SK-N-SH (cell line): ENCODE data around the gene GRIN2A. TPM values are rescaled to one million over a fixed set of nuclear protein-coding genes. Genes with fewer than 3 reads are reported as not detected.

Experiments used
- CTCF ChIA-PET: fragments of 300-600, 350-600 bp; formaldehyde crosslinking; extraction: SDS; loops from one replicate; lab custom pipeline; 2021; lab: Yijun Ruan, JAX
- POLR2A ChIA-PET: fragments of 350-600 bp; sonication (Branson Sonifier 250); formaldehyde crosslinking; extraction: SDS; loops from one replicate; lab custom pipeline; 2020; ENCODE audit warnings: antibody characterized with exemption, inconsistent platforms; lab: Yijun Ruan, JAX
- DNase-seq: peaks from one replicate; pipeline ENCODE4 v3.0.0; 2012
- H2AFZ ChIP-seq: fragments of 200-600 bp; sonication (generic); 2 replicates; pipeline ENCODE4 v1.8.1; 2016; ENCODE audit warnings: antibody characterized with exemption, mild to moderate bottlenecking, low read depth
- H3F3A ChIP-seq: fragments of 200-600 bp; sonication (generic); replicated peaks from 2 replicates; pipeline ENCODE3; 2016; ENCODE audit warnings: antibody characterized with exemption, mild to moderate bottlenecking; ENCODE audit not compliant: insufficient read depth
- H3K27ac ChIP-seq, 2 experiments: fragments of 200-500 bp in 1 of 2; fragments of 200-600 bp in 1 of 2; sonication (Bioruptor generic) in 1 of 2; sonication (generic), shearing (Covaris generic) in 1 of 2; 2 replicates each; pipeline versions ENCODE4 v1.5.1 to v1.6.1; 2014 to 2016; ENCODE audit warnings: low read depth in 2 of 2, inconsistent platforms in 1 of 2, low read length in 1 of 2, mild to moderate bottlenecking in 1 of 2, mixed read lengths in 1 of 2
- H3K27me3 ChIP-seq: fragments of 200-600 bp; sonication (generic), shearing (Covaris generic); 2 replicates; pipeline ENCODE4 v1.6.1; 2016; ENCODE audit warnings: mixed run types; ENCODE audit not compliant: insufficient read depth
- H3K36me3 ChIP-seq, 2 experiments: fragments of 200-500 bp in 1 of 2; fragments of 200-600 bp in 1 of 2; sonication (Bioruptor generic) in 1 of 2; sonication (generic) in 1 of 2; replicated peaks in 1 of 2; 2 replicates each; pipeline versions ENCODE3 to v1.5.1; 2014 to 2016; ENCODE audit warnings: low read length in 1 of 2, mild to moderate bottlenecking in 1 of 2; ENCODE audit not compliant: insufficient read depth in 2 of 2, control insufficient read depth in 1 of 2
- H3K4me1 ChIP-seq, 2 experiments: fragments of 200-500 bp in 1 of 2; fragments of 200-600 bp in 1 of 2; sonication (Bioruptor generic) in 1 of 2; sonication (generic), shearing (Covaris generic) in 1 of 2; 2 replicates each; pipeline versions ENCODE4 v1.5.1 to v1.6.1; 2014 to 2016; ENCODE audit warnings: low read depth in 1 of 2, low read length in 1 of 2, mixed run types in 1 of 2; ENCODE audit not compliant: insufficient read depth in 2 of 2, control insufficient read depth in 1 of 2
- H3K4me2 ChIP-seq: fragments of 200-600 bp; sonication (generic), shearing (Covaris generic); 2 replicates; pipeline ENCODE4 v1.6.1; 2017; ENCODE audit warnings: mixed run types
- H3K4me3 ChIP-seq, 2 experiments: fragments of 200-500 bp in 1 of 2; fragments of 200-600 bp in 1 of 2; sonication (Bioruptor generic) in 1 of 2; sonication (generic), shearing (Covaris generic) in 1 of 2; 2 replicates each; pipeline versions ENCODE4 v1.5.1 to v1.8.1; 2014 to 2016; ENCODE audit warnings: low read depth in 2 of 2, inconsistent platforms in 1 of 2, low read length in 1 of 2, mild to moderate bottlenecking in 1 of 2, mixed read lengths in 1 of 2, moderate library complexity in 1 of 2
- H3K79me2 ChIP-seq: fragments of 200-600 bp; sonication (generic); 2 replicates; pipeline ENCODE4 v1.8.1; 2017; ENCODE audit warnings: mild to moderate bottlenecking; ENCODE audit not compliant: insufficient read depth
- H3K9ac ChIP-seq: fragments of 200-600 bp; sonication (generic); 2 replicates; pipeline ENCODE4 v1.6.1; 2017; ENCODE audit warnings: mixed run types
- H3K9me2 ChIP-seq: fragments of 200-600 bp; sonication (generic); 2 replicates; pipeline ENCODE4 v1.6.1; 2017; ENCODE audit warnings: mixed run types
- H3K9me3 ChIP-seq: fragments of 200-600 bp; sonication (generic); 2 replicates; pipeline ENCODE4 v1.6.1; 2017; ENCODE audit warnings: mixed run types, mild to moderate bottlenecking, moderate library complexity
- H4K20me1 ChIP-seq: fragments of 200-600 bp; sonication (generic); 2 replicates; pipeline ENCODE4 v1.6.1; 2017; ENCODE audit warnings: mild to moderate bottlenecking, mixed run types; ENCODE audit not compliant: insufficient read depth
- CHD2 ChIP-seq: fragments of 150-350 bp; IDR thresholded peaks from 2 replicates; pipeline ENCODE4 v1.6.1; 2018; ENCODE audit warnings: low read length; ENCODE audit not compliant: partially characterized antibody
- ELF1 ChIP-seq: IDR thresholded peaks from 2 replicates; pipeline ENCODE4 v1.4.0; 2012
- FOXJ3 ChIP-seq: sonication (generic); formaldehyde crosslinking; IDR thresholded peaks from 2 replicates; pipeline ENCODE4 v1.5.1; 2020; ENCODE audit warnings: mild to moderate bottlenecking, missing genetic modification reagents
- FOXM1 ChIP-seq: IDR thresholded peaks from 2 replicates; pipeline ENCODE4 v1.4.0; 2012; ENCODE audit warnings: low read depth, mild to moderate bottlenecking
- GABPA ChIP-seq: IDR thresholded peaks from 2 replicates; pipeline ENCODE4 v1.4.0; 2012; ENCODE audit warnings: low read depth, mild to moderate bottlenecking
- GATA2 ChIP-seq: sonication (generic); formaldehyde crosslinking; IDR thresholded peaks from 2 replicates; pipeline ENCODE4 v1.5.0; 2020; ENCODE audit warnings: mild to moderate bottlenecking, missing genetic modification reagents
- JUND ChIP-seq: IDR thresholded peaks from 2 replicates; pipeline ENCODE4 v1.4.0; 2012
- MEF2A ChIP-seq: IDR thresholded peaks from 2 replicates; pipeline ENCODE4 v1.4.0; 2012; ENCODE audit warnings: low read depth, borderline replicate concordance
- NFIC ChIP-seq: IDR thresholded peaks from 2 replicates; pipeline ENCODE4 v1.4.0; 2012; ENCODE audit warnings: borderline replicate concordance
- NRF1 ChIP-seq: IDR thresholded peaks from 2 replicates; pipeline ENCODE4 v1.6.1; 2012; ENCODE audit warnings: low read depth, mild to moderate bottlenecking, low read length
- PBX3 ChIP-seq: IDR thresholded peaks from 2 replicates; pipeline ENCODE4; 2012
- RAD21 ChIP-seq: IDR thresholded peaks from 2 replicates; pipeline ENCODE4 v1.6.1; 2012; ENCODE audit warnings: mild to moderate bottlenecking, low read length
- RCOR1 ChIP-seq: fragments of 150-350 bp; IDR thresholded peaks from 2 replicates; pipeline ENCODE4 v1.6.1; 2017; ENCODE audit warnings: antibody characterized with exemption, low read length
- RXRA ChIP-seq: IDR thresholded peaks from 2 replicates; pipeline ENCODE4 v1.4.0; 2012; ENCODE audit warnings: low read depth, mild to moderate bottlenecking, borderline replicate concordance
- SIN3A ChIP-seq: IDR thresholded peaks from 2 replicates; pipeline ENCODE4 v1.6.1; 2012; ENCODE audit warnings: low read depth, mild to moderate bottlenecking, low read length, moderate library complexity, borderline replicate concordance
- TCF12 ChIP-seq: IDR thresholded peaks from 2 replicates; pipeline ENCODE4 v1.4.0; 2012
- USF1 ChIP-seq: IDR thresholded peaks from 2 replicates; pipeline ENCODE4 v1.4.0; 2012; ENCODE audit warnings: low read depth, borderline replicate concordance
- WGBS: methylation state at CpG from one replicate; pipeline ENCODE4 v1.1.6; 2017; ENCODE audit warnings: low lambda C conversion rate; 5-methylcytosine and 5-hydroxymethylcytosine counted together
- polyA plus RNA-seq, 3 experiments: library from polyadenylated mRNA; depleted of rRNA; stranded (reverse); fragments of >200 nt; gene quantifications; 2 replicates each; pipeline ENCODE4 v1.2.3, GENCODE V29; 2012

GRIN2A gene
- polyA plus RNA-seq, 1 of the 3 experiments (the other 2 are of a cell fraction) = not detected

- H3K4me1 ChIP-seq = no peaks in the 10 kb centered on the region
- no peak overlapping the region for H3K27ac ChIP-seq
- no peaks in the 10 kb centered on the region for H3K9me2 ChIP-seq
- CTCF ChIA-PET = no interaction called here
- DNase-seq = no peak
- H3K36me3 ChIP-seq = no peaks in the 10 kb centered on the region
- POLR2A ChIA-PET = no interaction called here
- H3K4me3 ChIP-seq = no peak overlapping the region
- no peaks in the 10 kb centered on the region for H3K27me3 ChIP-seq
- H3K79me2 ChIP-seq = no peaks in the 10 kb centered on the region
- H2AFZ ChIP-seq = no peak overlapping the region
- H3K9ac ChIP-seq = no peak overlapping the region
- WGBS = 32% methylated on average over 6 of the region's 6 CpGs
- TF ChIP-seq FOXJ3 (CRISPR knock-in tag) (no peak), PBX3 (no peak), NFIC (no peak), CHD2 (no peak), GATA2 (no peak), MEF2A (no peak), ELF1 (no peak), JUND (no peak), RXRA (no peak), FOXM1 (no peak), SIN3A (no peak), GABPA (no peak), USF1 (no peak), RAD21 (no peak), TCF12 (no peak)
- H3F3A ChIP-seq = no peaks in the 10 kb centered on the region
- H4K20me1 ChIP-seq = no peaks in the 10 kb centered on the region
- no peaks in the 10 kb centered on the region for H3K9me3 ChIP-seq
- H3K4me2 ChIP-seq = no peak overlapping the region
Measured at GRCh38 chr16:9964426-9964825, 217.8 kb downstream of the GRIN2A start.

GRCh38 chr16:9957433-9957832 is 224.8 kb downstream of the GRIN2A start:
- POLR2A ChIA-PET = no interaction called here
- H3F3A ChIP-seq = no peaks in the 10 kb centered on the region
- no peak overlapping the region for H3K4me3 ChIP-seq
- H3K9ac ChIP-seq = no peak overlapping the region
- no peak overlapping the region for H3K27ac ChIP-seq
- H3K36me3 ChIP-seq = no peaks in the 10 kb centered on the region
- TF ChIP-seq RCOR1 (no peak), NRF1 (no peak)
- H3K9me2 ChIP-seq = no peaks in the 10 kb centered on the region
- DNase-seq = no peak
- H4K20me1 ChIP-seq = no peaks in the 10 kb centered on the region
- no peak overlapping the region for H3K4me2 ChIP-seq
- H3K79me2 ChIP-seq = no peaks in the 10 kb centered on the region
- CTCF ChIA-PET = no interaction called here
- H3K27me3 ChIP-seq = no peaks in the 10 kb centered on the region
- no peaks in the 10 kb centered on the region for H3K9me3 ChIP-seq
- 19% methylated on average over 5 of the region's 5 CpGs for WGBS
- no peaks in the 10 kb centered on the region for H3K4me1 ChIP-seq
- H2AFZ ChIP-seq = no peak overlapping the region
